Activated T-cell treated with anti-CD3 and anti-CD28 coated beads, Interleukin-2, amount 50 U/mL, for 1 hour (primary cell): ENCODE data around the gene PER2.

Experiments
- DNase-seq: peaks from one replicate; pipeline ENCODE4 v3.0.0-alpha.2; 2020

The PER2 gene

GRCh38 chr2:238225121-238225520 lies 63.3 kb downstream of the PER2 start:
- DNase-seq: no peak

GRCh38 chr2:238224356-238225035 lies 63.9 kb downstream of the PER2 start:
- DNase-seq: no peak

DNA sequence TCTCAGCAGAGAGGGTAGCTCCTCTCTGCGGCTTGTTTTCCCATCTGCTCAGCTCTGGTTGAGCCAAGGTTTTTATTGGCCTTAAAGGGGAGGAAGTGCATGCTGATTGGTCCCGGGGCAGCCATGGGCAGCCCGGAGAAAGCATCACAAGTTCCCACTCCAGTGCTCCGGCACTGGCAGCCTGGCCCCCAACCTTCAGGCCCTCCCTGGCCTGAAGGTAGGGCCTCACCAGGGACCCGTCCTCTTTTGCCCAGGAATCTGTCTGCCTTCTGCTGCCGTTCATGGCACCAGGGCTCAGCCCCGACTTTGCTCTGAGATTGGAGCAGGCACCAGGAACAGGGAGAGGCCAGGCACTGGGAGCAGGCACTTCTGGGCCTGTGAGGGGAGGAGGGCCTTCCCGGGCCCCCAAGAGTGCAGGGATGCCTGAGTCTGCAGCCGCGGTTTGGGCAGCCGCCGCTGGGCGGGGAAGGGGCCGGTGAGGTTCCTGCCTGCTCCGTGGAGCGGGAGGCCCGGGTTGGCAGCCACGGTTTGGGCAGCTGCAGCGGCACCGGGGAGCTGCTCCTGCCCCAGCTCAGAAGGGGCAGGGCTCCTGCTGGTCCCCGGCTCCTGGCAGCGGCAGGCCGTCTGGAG lies 67.4 kb downstream of the PER2 start:
- DNase-seq: no peak

- no peak for DNase-seq
These were observed 68.0 kb downstream of the PER2 start for GRCh38 chr2:238220274-238220891.

DNA sequence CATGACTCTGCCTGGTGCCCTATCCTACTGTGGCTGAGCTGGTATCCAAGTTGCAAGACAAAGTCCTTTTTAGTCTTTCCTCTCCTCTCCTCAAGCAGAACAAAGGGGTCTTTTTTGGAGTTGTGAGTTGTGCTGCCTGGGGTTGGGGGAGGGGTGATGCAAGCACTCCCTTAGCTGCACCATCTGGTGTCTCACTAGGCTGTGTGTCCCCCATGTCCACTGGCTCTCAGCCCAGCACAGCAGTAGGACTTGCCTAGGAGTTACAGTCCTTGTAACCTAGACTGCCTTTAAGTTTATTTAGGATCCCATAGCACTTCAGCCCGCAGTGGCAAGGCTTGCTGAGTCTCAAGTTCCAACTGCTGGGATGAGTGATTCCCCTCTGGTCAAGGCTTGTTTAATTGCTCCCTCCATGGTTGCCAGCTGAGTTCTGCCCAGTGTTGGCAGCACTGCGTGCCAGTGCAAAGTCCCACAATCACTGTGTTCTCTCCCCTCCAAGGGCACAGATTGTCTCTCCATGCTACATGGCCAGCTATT lies 71.7 kb downstream of the PER2 start:
- no peak for DNase-seq

DNA sequence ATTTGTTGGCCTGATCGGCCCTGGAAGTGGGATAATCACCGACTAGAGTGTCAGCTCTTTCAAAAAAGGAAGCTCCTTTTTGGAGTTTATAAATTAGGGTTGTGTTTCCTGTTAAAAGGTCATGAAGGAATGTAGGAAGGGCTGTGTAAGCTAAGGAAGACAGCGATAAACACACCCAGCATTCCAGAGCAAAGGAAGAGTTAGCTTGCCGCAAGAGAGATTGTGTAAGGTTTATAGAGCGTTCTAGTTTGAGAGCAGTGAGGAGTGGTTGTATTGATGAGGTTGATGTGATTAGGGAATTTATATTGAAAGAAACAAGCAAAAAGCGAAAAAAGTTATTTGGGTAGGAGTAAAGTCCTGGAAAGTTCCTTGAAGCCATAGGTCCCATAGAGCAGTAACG lies 81.4 kb downstream of the PER2 start:
- no peak for DNase-seq

- no peak for DNase-seq
These were observed 84.3 kb downstream of the PER2 start for GRCh38 chr2:238203973-238204683.

DNA sequence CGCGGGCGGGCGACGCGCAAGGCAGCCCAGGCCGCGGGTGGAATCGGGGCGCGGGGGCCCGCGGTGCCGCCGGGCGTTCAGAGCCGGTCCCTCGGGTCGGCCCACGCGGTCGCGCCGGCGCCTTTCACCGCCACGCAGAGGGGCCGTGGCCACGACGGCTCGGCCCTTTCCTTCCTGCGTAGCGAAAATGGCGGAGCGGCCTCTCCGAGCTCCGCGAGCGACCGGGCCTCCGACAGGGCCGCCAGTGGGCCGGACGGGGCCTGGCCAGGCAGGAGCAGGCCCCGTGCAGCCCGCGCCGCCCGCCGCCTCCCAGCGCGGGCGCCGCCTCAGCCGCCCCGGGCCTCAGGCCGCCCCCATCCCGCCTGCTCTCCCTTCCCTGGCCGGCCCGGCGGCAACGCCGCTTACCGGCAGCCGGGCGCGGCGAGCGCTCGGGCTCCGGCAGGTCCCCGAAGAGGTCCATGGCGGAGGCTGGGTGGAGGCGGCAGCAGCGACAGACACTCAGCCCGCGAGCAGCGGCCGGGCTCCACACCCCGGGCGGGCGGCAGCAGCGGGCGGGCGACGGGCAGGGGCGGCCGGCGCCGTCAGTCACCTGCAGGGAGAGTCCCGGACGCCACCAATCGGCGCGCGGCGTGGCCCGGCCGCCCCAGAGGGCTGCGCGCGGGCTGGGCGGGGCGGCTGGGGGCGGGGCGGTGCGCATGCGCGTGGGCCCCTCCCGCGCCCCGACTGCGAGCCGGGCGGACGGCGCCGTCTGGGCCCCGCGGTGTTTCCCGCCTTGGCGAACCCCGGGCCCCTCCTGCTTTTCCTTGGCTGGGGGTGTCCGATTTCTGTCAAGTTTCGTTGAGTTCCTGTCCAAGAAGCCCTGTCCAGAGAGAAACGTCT lies 85.1 kb downstream of the PER2 start, which contains the start of gene ILKAP:
Gene ILKAP, minus strand, starts transcription at position 602 of the 879 bp plus-strand sequence. Its CDS starts 142 bp downstream, at position 460.
- DNase-seq: peak; percentile 91

GRCh38 chr2:238202326-238203093 lies 85.9 kb downstream of the PER2 start:
- peak; percentile 30 for DNase-seq
